ENCODE results near the gene FTO.

FTO gene

GRCh38 chr16:54022362-54022761 lies 318.4 kb downstream of the FTO start:
- Histone ChIP-seq H3K36me3 (ENCODE audit: insufficient read depth, low read length) (no peaks in the 10 kb centered on the region), H3K9ac (ENCODE audit: insufficient read length) (no peak overlapping the region), H3K9me3 (ENCODE audit: low read depth, low read length) (no peaks in the 10 kb centered on the region), H3K27ac (no peak overlapping the region), H3K4me3 (no peak overlapping the region)
- TF ChIP-seq EZH2 (IDR thresholded peaks at IDR 0.05) (no peak), FOXP2 (optimal IDR thresholded peaks at IDR 0.05; ENCODE audit: control extremely low read depth, extremely low read length, insufficient read depth) (no peak), POLR2AphosphoS5 (IDR thresholded peaks at IDR 0.05; ENCODE audit: borderline replicate concordance, low read depth, low read length) (no peak)
- no peak for DNase-seq (ENCODE audit: low read depth, low spot score)

GRCh38 chr16:54026456-54026855 lies 322.5 kb downstream of the FTO start:
- Histone ChIP-seq H3K4me3 (no peak overlapping the region), H3K36me3 (ENCODE audit: insufficient read depth, low read length) (no peaks in the 10 kb centered on the region), H3K27ac (no peak overlapping the region), H3K9me3 (ENCODE audit: low read depth, low read length) (no peaks in the 10 kb centered on the region), H3K9ac (ENCODE audit: insufficient read length) (no peak overlapping the region)
- no peak for DNase-seq (ENCODE audit: low read depth, low spot score)
- TF ChIP-seq POLR2AphosphoS5 (IDR thresholded peaks at IDR 0.05; ENCODE audit: borderline replicate concordance, low read depth, low read length) (no peak), FOXP2 (optimal IDR thresholded peaks at IDR 0.05; ENCODE audit: control extremely low read depth, extremely low read length, insufficient read depth) (no peak), EZH2 (IDR thresholded peaks at IDR 0.05) (no peak)

GRCh38 chr16:54027062-54027461 lies 323.1 kb downstream of the FTO start:
- no peaks in the 10 kb centered on the region for H3K36me3 ChIP-seq (ENCODE audit: insufficient read depth, low read length)
- no peak for DNase-seq (ENCODE audit: low read depth, low spot score)
- no peak overlapping the region for H3K9ac ChIP-seq (ENCODE audit: insufficient read length)
- H3K27ac ChIP-seq: no peak overlapping the region
- TF ChIP-seq EZH2 (IDR thresholded peaks at IDR 0.05): no peak
- no peak for TF ChIP-seq FOXP2 (optimal IDR thresholded peaks at IDR 0.05; ENCODE audit: control extremely low read depth, extremely low read length, insufficient read depth)
- no peak for TF ChIP-seq POLR2AphosphoS5 (IDR thresholded peaks at IDR 0.05; ENCODE audit: borderline replicate concordance, low read depth, low read length)
- H3K4me3 ChIP-seq: no peak overlapping the region
- no peaks in the 10 kb centered on the region for H3K9me3 ChIP-seq (ENCODE audit: low read depth, low read length)

- Histone ChIP-seq H3K9ac (ENCODE audit: insufficient read length) (no peak overlapping the region), H3K4me3 (no peak overlapping the region), H3K36me3 (ENCODE audit: insufficient read depth, low read length) (no peaks in the 10 kb centered on the region), H3K27ac (no peak overlapping the region), H3K9me3 (ENCODE audit: low read depth, low read length) (no peaks in the 10 kb centered on the region)
- DNase-seq (ENCODE audit: low read depth, low spot score): no peak
- TF ChIP-seq POLR2AphosphoS5 (IDR thresholded peaks at IDR 0.05; ENCODE audit: borderline replicate concordance, low read depth, low read length) (no peak), EZH2 (IDR thresholded peaks at IDR 0.05) (no peak), FOXP2 (optimal IDR thresholded peaks at IDR 0.05; ENCODE audit: control extremely low read depth, extremely low read length, insufficient read depth) (no peak)
These were observed 323.6 kb downstream of the FTO start for GRCh38 chr16:54027558-54027957.

GRCh38 chr16:54027995-54028394 lies 324.0 kb downstream of the FTO start:
- Histone ChIP-seq H3K27ac (no peak overlapping the region), H3K9ac (ENCODE audit: insufficient read length) (no peak overlapping the region), H3K36me3 (ENCODE audit: insufficient read depth, low read length) (no peaks in the 10 kb centered on the region), H3K9me3 (ENCODE audit: low read depth, low read length) (no peaks in the 10 kb centered on the region), H3K4me3 (no peak overlapping the region)
- TF ChIP-seq FOXP2 (optimal IDR thresholded peaks at IDR 0.05; ENCODE audit: control extremely low read depth, extremely low read length, insufficient read depth): no peak
- TF ChIP-seq POLR2AphosphoS5 (IDR thresholded peaks at IDR 0.05; ENCODE audit: borderline replicate concordance, low read depth, low read length): no peak
- no peak for TF ChIP-seq EZH2 (IDR thresholded peaks at IDR 0.05)
- no peak for DNase-seq (ENCODE audit: low read depth, low spot score)

GRCh38 chr16:54030451-54030850 lies 326.5 kb downstream of the FTO start:
- TF ChIP-seq EZH2 (IDR thresholded peaks at IDR 0.05) (no peak), FOXP2 (optimal IDR thresholded peaks at IDR 0.05; ENCODE audit: control extremely low read depth, extremely low read length, insufficient read depth) (no peak), POLR2AphosphoS5 (IDR thresholded peaks at IDR 0.05; ENCODE audit: borderline replicate concordance, low read depth, low read length) (no peak)
- no peak overlapping the region for H3K4me3 ChIP-seq
- H3K9me3 ChIP-seq (ENCODE audit: low read depth, low read length): no peaks in the 10 kb centered on the region
- DNase-seq (ENCODE audit: low read depth, low spot score): no peak
- no peak overlapping the region for H3K27ac ChIP-seq
- no peaks in the 10 kb centered on the region for H3K36me3 ChIP-seq (ENCODE audit: insufficient read depth, low read length)
- no peak overlapping the region for H3K9ac ChIP-seq (ENCODE audit: insufficient read length)

- Histone ChIP-seq H3K36me3 (ENCODE audit: insufficient read depth, low read length) (no peaks in the 10 kb centered on the region), H3K9me3 (ENCODE audit: low read depth, low read length) (no peaks in the 10 kb centered on the region), H3K9ac (ENCODE audit: insufficient read length) (no peak overlapping the region), H3K27ac (no peak overlapping the region), H3K4me3 (no peak overlapping the region)
- TF ChIP-seq FOXP2 (optimal IDR thresholded peaks at IDR 0.05; ENCODE audit: control extremely low read depth, extremely low read length, insufficient read depth) (no peak), POLR2AphosphoS5 (IDR thresholded peaks at IDR 0.05; ENCODE audit: borderline replicate concordance, low read depth, low read length) (no peak), EZH2 (IDR thresholded peaks at IDR 0.05) (no peak)
- no peak for DNase-seq (ENCODE audit: low read depth, low spot score)
These were observed 327.3 kb downstream of the FTO start for GRCh38 chr16:54031107-54031760.

- H3K4me3 ChIP-seq: no peak overlapping the region
- H3K9me3 ChIP-seq (ENCODE audit: low read depth, low read length): no peaks in the 10 kb centered on the region
- H3K9ac ChIP-seq (ENCODE audit: insufficient read length): no peak overlapping the region
- H3K36me3 ChIP-seq (ENCODE audit: insufficient read depth, low read length): no peaks in the 10 kb centered on the region
- no peak for DNase-seq (ENCODE audit: low read depth, low spot score)
- TF ChIP-seq FOXP2 (optimal IDR thresholded peaks at IDR 0.05; ENCODE audit: control extremely low read depth, extremely low read length, insufficient read depth) (no peak), EZH2 (IDR thresholded peaks at IDR 0.05) (no peak), POLR2AphosphoS5 (IDR thresholded peaks at IDR 0.05; ENCODE audit: borderline replicate concordance, low read depth, low read length) (no peak)
- H3K27ac ChIP-seq: no peak overlapping the region
These were observed 329.8 kb downstream of the FTO start for GRCh38 chr16:54033747-54034146.

- Histone ChIP-seq H3K4me3 (no peak overlapping the region), H3K27ac (no peak overlapping the region), H3K36me3 (ENCODE audit: insufficient read depth, low read length) (no peaks in the 10 kb centered on the region), H3K9me3 (ENCODE audit: low read depth, low read length) (no peaks in the 10 kb centered on the region), H3K9ac (ENCODE audit: insufficient read length) (no peak overlapping the region)
- TF ChIP-seq EZH2 (IDR thresholded peaks at IDR 0.05) (no peak), POLR2AphosphoS5 (IDR thresholded peaks at IDR 0.05; ENCODE audit: borderline replicate concordance, low read depth, low read length) (no peak), FOXP2 (optimal IDR thresholded peaks at IDR 0.05; ENCODE audit: control extremely low read depth, extremely low read length, insufficient read depth) (no peak)
- no peak for DNase-seq (ENCODE audit: low read depth, low spot score)
These were observed 330.7 kb downstream of the FTO start for GRCh38 chr16:54034684-54035083.

Data from SK-N-MC (cell line).